HG02981 (cell line): Measurements from ENCODE around the gene CDK12.
"Not testable (repeated sequence)": the region's sequence is repeated elsewhere in the genome, so short reads cannot be mapped to it uniquely, and the experiment has no call there.

Source experiments
- ATAC-seq: cut with Tn5 transposase; IDR thresholded peaks from one replicate; pipeline ENCODE4 v1.9.1; 2021; ENCODE audit warnings: mild to moderate bottlenecking, moderate library complexity; ENCODE audit not compliant: unreplicated experiment

Gene CDK12

GRCh38 chr17:39461113-39461925 is at the start of gene CDK12:
Gene CDK12 (plus strand): TSS chr17:39461486. CDS start chr17:39462072, 586 bp downstream.
- ATAC-seq, result peak; percentile 60

GRCh38 chr17:39416141-39416540 is 45.1 kb upstream of the CDK12 start:
- no peak for ATAC-seq

- no peak for ATAC-seq
Measured at GRCh38 chr17:39429600-39429999, 31.7 kb upstream of the CDK12 start.

- not testable (repeated sequence) for ATAC-seq
Measured at GRCh38 chr17:39439868-39440267, 21.4 kb upstream of the CDK12 start.

- ATAC-seq, result no peak
Measured at GRCh38 chr17:39443326-39443725, 18.0 kb upstream of the CDK12 start.

- ATAC-seq, result no peak
Measured at GRCh38 chr17:39447561-39447960, 13.7 kb upstream of the CDK12 start.

DNA sequence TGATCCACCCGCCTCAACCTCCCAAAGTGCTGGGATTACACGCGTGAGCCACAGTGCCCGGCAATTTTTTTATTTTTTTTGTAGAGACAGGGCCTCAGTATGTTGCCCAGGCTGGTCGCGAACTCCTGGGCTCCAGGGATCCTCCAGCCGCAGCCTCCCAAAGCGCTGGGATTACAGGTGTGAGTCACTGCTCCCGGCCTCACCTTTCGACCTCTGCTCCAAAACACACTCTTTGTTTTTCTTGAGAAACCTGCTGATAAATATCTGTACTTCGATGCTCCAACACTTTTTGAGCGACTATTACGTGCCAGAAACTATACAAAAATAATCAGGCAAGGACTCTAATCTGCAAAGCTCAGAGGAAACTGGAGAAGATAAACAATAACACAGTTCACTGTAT is 11.2 kb upstream of the CDK12 start:
- no peak for ATAC-seq

DNA sequence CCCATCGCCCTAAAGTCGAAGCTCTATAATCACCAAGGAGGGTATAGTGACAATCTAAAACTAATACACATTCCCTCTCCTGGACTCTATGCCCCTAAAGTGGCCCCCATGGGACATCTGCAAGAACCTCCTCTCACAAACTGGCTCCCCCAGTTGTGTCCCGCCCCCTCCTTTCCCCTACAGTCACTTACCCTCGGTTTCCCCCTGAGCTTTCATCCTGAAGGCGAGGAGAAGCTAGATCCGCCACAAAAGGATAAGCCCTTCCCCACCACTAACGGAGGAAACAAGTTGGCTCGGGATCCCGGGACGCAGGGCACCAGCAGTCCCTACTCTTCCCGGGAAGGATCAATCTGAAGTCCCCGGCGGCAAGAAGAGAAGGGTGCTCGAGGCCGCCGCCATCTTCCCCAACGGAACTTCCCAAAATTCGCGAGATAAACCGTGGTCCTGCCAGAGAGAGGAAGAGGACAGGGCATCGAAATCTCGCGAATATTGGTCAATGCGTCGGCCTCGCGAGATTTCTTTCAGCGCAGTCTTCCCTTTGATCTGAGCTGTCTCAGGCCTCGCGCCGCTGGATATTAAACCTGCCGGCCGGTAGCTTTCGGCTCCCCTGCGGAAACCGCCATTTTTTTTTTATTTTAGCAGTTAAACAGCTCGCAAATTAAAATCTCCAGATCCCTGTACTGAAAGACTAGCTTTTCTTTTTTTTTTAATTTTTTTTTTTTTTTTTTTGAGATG is 10.3 kb upstream of the CDK12 start, which contains the start of gene MED1:
TSS of gene MED1 (minus strand) at position 417 of the 735 bp plus-strand sequence. CDS start at position 216, 201 bp downstream.
- peak; percentile 94 for ATAC-seq

- ATAC-seq, result no peak
Measured at GRCh38 chr17:39455919-39456318, 5.4 kb upstream of the CDK12 start.

DNA sequence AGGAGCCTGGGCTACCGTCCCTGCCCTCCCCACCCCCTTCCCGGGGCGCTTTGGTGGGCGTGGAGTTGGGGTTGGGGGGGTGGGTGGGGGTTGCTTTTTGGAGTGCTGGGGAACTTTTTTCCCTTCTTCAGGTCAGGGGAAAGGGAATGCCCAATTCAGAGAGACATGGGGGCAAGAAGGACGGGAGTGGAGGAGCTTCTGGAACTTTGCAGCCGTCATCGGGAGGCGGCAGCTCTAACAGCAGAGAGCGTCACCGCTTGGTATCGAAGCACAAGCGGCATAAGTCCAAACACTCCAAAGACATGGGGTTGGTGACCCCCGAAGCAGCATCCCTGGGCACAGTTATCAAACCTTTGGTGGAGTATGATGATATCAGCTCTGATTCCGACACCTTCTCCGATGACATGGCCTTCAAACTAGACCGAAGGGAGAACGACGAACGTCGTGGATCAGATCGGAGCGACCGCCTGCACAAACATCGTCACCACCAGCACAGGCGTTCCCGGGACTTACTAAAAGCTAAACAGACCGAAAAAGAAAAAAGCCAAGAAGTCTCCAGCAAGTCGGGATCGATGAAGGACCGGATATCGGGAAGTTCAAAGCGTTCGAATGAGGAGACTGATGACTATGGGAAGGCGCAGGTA is 762 bp downstream of the CDK12 start:
- ATAC-seq, result no peak

GRCh38 chr17:39462631-39463375 is 1.5 kb downstream of the CDK12 start:
- ATAC-seq, result no peak

DNA sequence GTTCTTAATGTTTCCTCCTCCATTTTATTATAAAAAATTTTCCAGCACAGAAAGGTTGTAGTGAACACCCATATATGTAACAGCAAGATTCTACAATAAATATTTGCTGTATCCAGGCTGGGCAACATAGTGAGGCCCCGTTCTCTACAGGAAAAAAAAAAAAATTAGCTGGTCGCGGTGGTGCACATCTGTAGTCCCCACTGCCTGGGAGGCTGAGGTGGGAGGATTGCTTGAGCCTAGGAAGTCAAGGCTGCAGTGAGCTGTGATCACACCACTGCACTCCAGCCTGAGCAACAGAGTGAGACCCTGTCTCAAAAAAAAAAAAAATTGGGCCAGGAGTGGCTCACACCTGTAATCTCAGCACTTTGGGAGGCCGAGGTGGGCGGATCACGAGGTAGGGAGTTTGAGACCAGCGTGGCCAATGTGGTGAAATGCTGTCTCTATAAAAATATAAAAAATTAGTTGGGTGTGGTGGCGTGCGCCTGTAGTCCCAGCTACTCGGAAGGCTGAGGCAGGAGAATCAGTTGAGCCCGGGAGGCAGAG is 3.4 kb downstream of the CDK12 start:
- not testable (repeated sequence) for ATAC-seq

DNA sequence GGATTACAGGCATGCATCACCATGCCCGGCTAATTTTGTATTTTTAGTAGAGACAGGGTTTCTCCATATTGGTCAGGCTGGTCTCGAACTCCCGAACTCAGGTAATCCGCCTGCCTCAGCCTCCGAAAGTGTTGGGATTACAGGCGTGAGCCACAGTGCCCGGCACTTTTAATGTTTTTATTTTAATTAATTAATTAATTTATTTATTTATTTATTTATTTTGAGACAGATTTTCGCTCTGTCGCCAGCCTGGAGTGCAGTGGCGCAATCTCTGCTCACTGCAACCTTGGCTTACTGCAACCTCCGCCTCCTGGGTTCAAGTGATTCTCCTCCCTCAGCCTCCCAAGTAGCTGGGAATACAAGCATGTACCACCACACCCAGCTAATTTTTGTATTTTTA is 7.3 kb downstream of the CDK12 start:
- not testable (repeated sequence) for ATAC-seq

GRCh38 chr17:39473310-39473709 is 12.0 kb downstream of the CDK12 start:
- ATAC-seq, result no peak

- ATAC-seq, result not testable (repeated sequence)
Measured at GRCh38 chr17:39479631-39480030, 18.3 kb downstream of the CDK12 start.

DNA sequence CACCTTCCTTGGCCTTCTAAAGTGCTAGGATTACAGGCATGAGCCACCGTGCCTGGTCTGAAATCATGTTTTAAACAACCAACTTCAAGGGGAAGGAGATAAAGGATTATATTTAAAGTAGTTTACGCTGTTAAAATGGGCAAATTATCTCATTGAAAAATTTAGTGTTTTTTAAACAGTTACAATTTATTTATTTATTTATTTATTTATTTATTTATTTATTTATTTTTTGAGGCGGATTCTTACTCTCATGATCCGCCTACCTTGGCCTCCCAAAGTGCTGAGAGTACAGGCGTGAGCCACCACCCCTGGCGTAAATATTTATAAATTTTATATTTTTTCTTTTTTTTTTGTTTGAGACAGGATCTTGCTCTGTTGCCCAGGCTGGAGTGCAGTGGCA is 22.2 kb downstream of the CDK12 start:
- no peak for ATAC-seq

DNA sequence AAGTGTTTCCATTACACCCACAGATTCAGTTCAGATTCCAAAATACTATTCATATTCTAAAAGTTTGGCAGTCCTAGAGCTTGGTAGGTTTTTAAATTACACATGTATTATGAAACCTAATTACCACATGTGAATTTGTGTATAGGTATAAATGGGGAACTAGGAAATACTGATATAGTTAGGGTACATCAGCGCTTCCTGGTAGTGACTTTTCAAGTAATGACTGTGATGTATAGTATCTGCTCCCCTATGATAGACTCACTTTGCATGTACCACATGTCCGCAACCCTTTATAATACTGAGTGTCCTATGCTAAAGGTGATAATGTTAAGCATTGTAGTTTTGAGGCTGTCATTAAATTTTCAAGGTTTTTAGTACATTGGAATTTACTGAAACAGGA is 22.9 kb downstream of the CDK12 start:
- no peak for ATAC-seq

- ATAC-seq, result no peak
Measured at GRCh38 chr17:39485555-39485954, 24.3 kb downstream of the CDK12 start.

GRCh38 chr17:39486242-39486641 is 25.0 kb downstream of the CDK12 start:
- no peak for ATAC-seq

- ATAC-seq, result not testable (repeated sequence)
Measured at GRCh38 chr17:39487490-39487889, 26.2 kb downstream of the CDK12 start.
